Measurements from ENCODE around the gene DNPEP.

GRCh38 chr2:219404291-219404910, 16.7 kb upstream of the DNPEP start:
- TF ChIP-seq CTCF (IDR thresholded peaks at IDR 0.05; ENCODE audit: insufficient read depth, low read length, poor library complexity, severe bottlenecking) (no peak), EZH2phosphoT487 (conservative IDR thresholded peaks at IDR 0.05; ENCODE audit: low read length) (no peak)
